ENCODE measurements around the gene ILDR1. TPM values are rescaled to one million over a fixed set of nuclear protein-coding genes. Genes with fewer than 3 reads are reported as not detected.

ILDR1 gene
- total RNA-seq, 2 experiments from 2014 or later, result not detected

- DNase-seq (no peak), ATAC-seq (no peak)
- no peak for TF ChIP-seq CTCF (IDR thresholded peaks at IDR 0.05)
- no peak overlapping the region for H3K27ac Mint-ChIP-seq
- no peak overlapping the region for H3K4me3 Mint-ChIP-seq
- no peaks in the 10 kb centered on the region for H3K4me1 Mint-ChIP-seq (ENCODE audit: low read depth)
- POLR2A ChIA-PET, result no interaction called here
- CTCF ChIA-PET, result interaction anchor here (1.9 kb wide), 1 partner anchor 37 kb away, joined by 6 read pairs; no protein-coding TSS in a partner anchor
- no peaks in the 10 kb centered on the region for H3K36me3 Mint-ChIP-seq (ENCODE audit: low read depth)
- H3K27me3 Mint-ChIP-seq, result peaks cover 2% of the 10 kb centered on the region
- intact Hi-C loops (cut with micrococcal nuclease), result no loop called here
- no peaks in the 10 kb centered on the region for H3K9me3 Mint-ChIP-seq
Observed at GRCh38 chr3:122063908-122064307, 41.9 kb upstream of the ILDR1 start.

GRCh38 chr3:122060040-122060698 lies 38.1 kb upstream of the ILDR1 start:
- no peaks in the 10 kb centered on the region for H3K4me1 Mint-ChIP-seq (ENCODE audit: low read depth)
- TF ChIP-seq CTCF (IDR thresholded peaks at IDR 0.05), result no peak
- intact Hi-C loops (cut with micrococcal nuclease), result no loop called here
- POLR2A ChIA-PET, result no interaction called here
- H3K4me3 Mint-ChIP-seq, result no peak overlapping the region
- H3K27ac Mint-ChIP-seq, result no peak overlapping the region
- CTCF ChIA-PET, result no interaction called here
- H3K27me3 Mint-ChIP-seq, result peaks cover 12% of the 10 kb centered on the region
- no peaks in the 10 kb centered on the region for H3K36me3 Mint-ChIP-seq (ENCODE audit: low read depth)
- ATAC-seq (no peak), DNase-seq (no peak)
- no peaks in the 10 kb centered on the region for H3K9me3 Mint-ChIP-seq

- no peaks in the 10 kb centered on the region for H3K36me3 Mint-ChIP-seq (ENCODE audit: low read depth)
- intact Hi-C loops (cut with micrococcal nuclease), result no loop called here
- ChIA-PET POLR2A (no interaction called here), CTCF (no interaction called here)
- no peak for TF ChIP-seq CTCF (IDR thresholded peaks at IDR 0.05)
- DNase-seq, result no peak
- no peaks in the 10 kb centered on the region for H3K4me1 Mint-ChIP-seq (ENCODE audit: low read depth)
- H3K27me3 Mint-ChIP-seq, result peaks cover 19% of the 10 kb centered on the region
- no peaks in the 10 kb centered on the region for H3K9me3 Mint-ChIP-seq
- ATAC-seq, result no peak
- H3K4me3 Mint-ChIP-seq, result no peak overlapping the region
- no peak overlapping the region for H3K27ac Mint-ChIP-seq
Observed at GRCh38 chr3:122058294-122058693, 36.2 kb upstream of the ILDR1 start.

- POLR2A ChIA-PET, result no interaction called here
- CTCF ChIA-PET, result no interaction called here
- intact Hi-C loops (cut with micrococcal nuclease), result no loop called here
- no peak for TF ChIP-seq CTCF (IDR thresholded peaks at IDR 0.05)
- Mint-ChIP-seq H3K27me3 (peaks cover 19% of the 10 kb centered on the region), H3K36me3 (ENCODE audit: low read depth) (no peaks in the 10 kb centered on the region), H3K4me3 (no peak overlapping the region), H3K9me3 (no peaks in the 10 kb centered on the region), H3K4me1 (ENCODE audit: low read depth) (no peaks in the 10 kb centered on the region), H3K27ac (no peak overlapping the region)
- DNase-seq, result no peak
- no peak for ATAC-seq
Observed at GRCh38 chr3:122057671-122058070, 35.6 kb upstream of the ILDR1 start.

GRCh38 chr3:122055215-122055614 lies 33.2 kb upstream of the ILDR1 start, which contains the start of gene CD86:
CD86 (plus strand) TSS chr3:122055362; CDS start chr3:122055490, 128 bp downstream.
- no peaks in the 10 kb centered on the region for H3K4me1 Mint-ChIP-seq (ENCODE audit: low read depth)
- no peak for DNase-seq
- CTCF ChIA-PET, result interaction anchor here (1.5 kb wide), 1 partner anchor 10 kb away, joined by 6 read pairs; no protein-coding TSS in a partner anchor
- H3K4me3 Mint-ChIP-seq, result no peak within 1 kb of the TSS
- peak; percentile 34 for ATAC-seq
- H3K36me3 Mint-ChIP-seq (ENCODE audit: low read depth), result no peaks in the 10 kb centered on the region
- H3K27me3 Mint-ChIP-seq, result peaks cover 22% of the 10 kb centered on the region
- no peak for TF ChIP-seq CTCF (IDR thresholded peaks at IDR 0.05)
- H3K9me3 Mint-ChIP-seq, result no peaks in the 10 kb centered on the region
- no peak within 1 kb of the TSS for H3K27ac Mint-ChIP-seq
- POLR2A ChIA-PET, result no interaction called here
- intact Hi-C loops (cut with micrococcal nuclease), result no loop called here

All from activated CD8-positive, alpha-beta T cell treated with anti-CD3 and anti-CD28 coated beads for 36 hours (primary cell).